Measurements from ENCODE around the gene C1QTNF3.

C1QTNF3 gene

GRCh38 chr5:34064656-34065055 is 21.6 kb upstream of the C1QTNF3 start:
- Histone ChIP-seq H3K27me3 (ENCODE audit: insufficient read depth, low read length) (no peaks in the 10 kb centered on the region), H3K36me3 (ENCODE audit: insufficient read depth, low read length) (no peaks in the 10 kb centered on the region), H3K27ac (ENCODE audit: low read depth, low read length) (no peak overlapping the region), H3K79me2 (ENCODE audit: control insufficient read depth, insufficient read depth, low read length, unreplicated experiment) (no peaks in the 10 kb centered on the region), H3K4me3 (ENCODE audit: low read depth, low read length) (no peak overlapping the region), H2AFZ (ENCODE audit: low read length, unreplicated experiment) (no peak overlapping the region), H3K4me1 (ENCODE audit: control insufficient read depth, insufficient read depth, low read length, unreplicated experiment) (no peaks in the 10 kb centered on the region)

- Histone ChIP-seq H3K36me3 (ENCODE audit: insufficient read depth, low read length) (no peaks in the 10 kb centered on the region), H3K4me1 (ENCODE audit: control insufficient read depth, insufficient read depth, low read length, unreplicated experiment) (no peaks in the 10 kb centered on the region), H3K27ac (ENCODE audit: low read depth, low read length) (no peak overlapping the region), H2AFZ (ENCODE audit: low read length, unreplicated experiment) (no peak overlapping the region), H3K4me3 (ENCODE audit: low read depth, low read length) (no peak overlapping the region), H3K79me2 (ENCODE audit: control insufficient read depth, insufficient read depth, low read length, unreplicated experiment) (no peaks in the 10 kb centered on the region), H3K27me3 (ENCODE audit: insufficient read depth, low read length) (no peaks in the 10 kb centered on the region)
Observed at GRCh38 chr5:34062419-34062818, 19.4 kb upstream of the C1QTNF3 start.

- no peak overlapping the region for H3K4me3 ChIP-seq (ENCODE audit: low read depth, low read length)
- no peak overlapping the region for H3K27ac ChIP-seq (ENCODE audit: low read depth, low read length)
- H3K27me3 ChIP-seq (ENCODE audit: insufficient read depth, low read length) = no peaks in the 10 kb centered on the region
- no peaks in the 10 kb centered on the region for H3K79me2 ChIP-seq (ENCODE audit: control insufficient read depth, insufficient read depth, low read length, unreplicated experiment)
- no peaks in the 10 kb centered on the region for H3K36me3 ChIP-seq (ENCODE audit: insufficient read depth, low read length)
- no peaks in the 10 kb centered on the region for H3K4me1 ChIP-seq (ENCODE audit: control insufficient read depth, insufficient read depth, low read length, unreplicated experiment)
- no peak overlapping the region for H2AFZ ChIP-seq (ENCODE audit: low read length, unreplicated experiment)
Observed at GRCh38 chr5:34061993-34062392, 19.0 kb upstream of the C1QTNF3 start.

GRCh38 chr5:34059977-34060376 is 17.0 kb upstream of the C1QTNF3 start:
- Histone ChIP-seq H3K36me3 (ENCODE audit: insufficient read depth, low read length) (no peaks in the 10 kb centered on the region), H3K27me3 (ENCODE audit: insufficient read depth, low read length) (no peaks in the 10 kb centered on the region)

GRCh38 chr5:34058532-34058931 is 15.5 kb upstream of the C1QTNF3 start:
- peaks cover under 1% of the 10 kb centered on the region for H3K4me1 ChIP-seq (ENCODE audit: control insufficient read depth, insufficient read depth, low read length, unreplicated experiment)
- no peaks in the 10 kb centered on the region for H3K36me3 ChIP-seq (ENCODE audit: insufficient read depth, low read length)
- no peaks in the 10 kb centered on the region for H3K79me2 ChIP-seq (ENCODE audit: control insufficient read depth, insufficient read depth, low read length, unreplicated experiment)
- no peak overlapping the region for H3K27ac ChIP-seq (ENCODE audit: low read depth, low read length)
- H3K27me3 ChIP-seq (ENCODE audit: insufficient read depth, low read length) = no peaks in the 10 kb centered on the region
- H2AFZ ChIP-seq (ENCODE audit: low read length, unreplicated experiment) = no peak overlapping the region
- no peak overlapping the region for H3K4me3 ChIP-seq (ENCODE audit: low read depth, low read length)

More at GRCh38 chr5:34059977-34060376, 17.0 kb upstream of the C1QTNF3 start:
- Histone ChIP-seq H3K4me3 (ENCODE audit: low read depth, low read length) (no peak overlapping the region), H3K4me1 (ENCODE audit: control insufficient read depth, insufficient read depth, low read length, unreplicated experiment) (no peaks in the 10 kb centered on the region), H3K27ac (ENCODE audit: low read depth, low read length) (no peak overlapping the region), H3K79me2 (ENCODE audit: control insufficient read depth, insufficient read depth, low read length, unreplicated experiment) (no peaks in the 10 kb centered on the region), H2AFZ (ENCODE audit: low read length, unreplicated experiment) (no peak overlapping the region)

GRCh38 chr5:34057569-34057968 is 14.6 kb upstream of the C1QTNF3 start:
- H3K79me2 ChIP-seq (ENCODE audit: control insufficient read depth, insufficient read depth, low read length, unreplicated experiment) = no peaks in the 10 kb centered on the region
- peaks cover 4% of the 10 kb centered on the region for H3K4me1 ChIP-seq (ENCODE audit: control insufficient read depth, insufficient read depth, low read length, unreplicated experiment)
- no peak overlapping the region for H3K27ac ChIP-seq (ENCODE audit: low read depth, low read length)
- H3K36me3 ChIP-seq (ENCODE audit: insufficient read depth, low read length) = no peaks in the 10 kb centered on the region
- H2AFZ ChIP-seq (ENCODE audit: low read length, unreplicated experiment) = no peak overlapping the region
- H3K27me3 ChIP-seq (ENCODE audit: insufficient read depth, low read length) = no peaks in the 10 kb centered on the region
- no peak overlapping the region for H3K4me3 ChIP-seq (ENCODE audit: low read depth, low read length)

GRCh38 chr5:34057118-34057517 is 14.1 kb upstream of the C1QTNF3 start:
- Histone ChIP-seq H3K4me3 (ENCODE audit: low read depth, low read length) (no peak overlapping the region), H3K4me1 (ENCODE audit: control insufficient read depth, insufficient read depth, low read length, unreplicated experiment) (peaks cover 4% of the 10 kb centered on the region)

GRCh38 chr5:34055667-34056066 is 12.7 kb upstream of the C1QTNF3 start:
- no peak overlapping the region for H2AFZ ChIP-seq (ENCODE audit: low read length, unreplicated experiment)
- H3K27ac ChIP-seq (ENCODE audit: low read depth, low read length) = no peak overlapping the region
- H3K27me3 ChIP-seq (ENCODE audit: insufficient read depth, low read length) = no peaks in the 10 kb centered on the region
- peaks cover 4% of the 10 kb centered on the region for H3K4me1 ChIP-seq (ENCODE audit: control insufficient read depth, insufficient read depth, low read length, unreplicated experiment)
- H3K36me3 ChIP-seq (ENCODE audit: insufficient read depth, low read length) = no peaks in the 10 kb centered on the region
- no peaks in the 10 kb centered on the region for H3K79me2 ChIP-seq (ENCODE audit: control insufficient read depth, insufficient read depth, low read length, unreplicated experiment)
- no peak overlapping the region for H3K4me3 ChIP-seq (ENCODE audit: low read depth, low read length)

More at GRCh38 chr5:34057118-34057517, 14.1 kb upstream of the C1QTNF3 start:
- Histone ChIP-seq H3K27me3 (ENCODE audit: insufficient read depth, low read length) (no peaks in the 10 kb centered on the region), H3K36me3 (ENCODE audit: insufficient read depth, low read length) (no peaks in the 10 kb centered on the region), H3K79me2 (ENCODE audit: control insufficient read depth, insufficient read depth, low read length, unreplicated experiment) (no peaks in the 10 kb centered on the region), H3K27ac (ENCODE audit: low read depth, low read length) (no peak overlapping the region), H2AFZ (ENCODE audit: low read length, unreplicated experiment) (no peak overlapping the region)

GRCh38 chr5:34054400-34054729 is 11.4 kb upstream of the C1QTNF3 start:
- Histone ChIP-seq H3K27ac (ENCODE audit: low read depth, low read length) (no peak overlapping the region), H3K79me2 (ENCODE audit: control insufficient read depth, insufficient read depth, low read length, unreplicated experiment) (no peaks in the 10 kb centered on the region), H3K27me3 (ENCODE audit: insufficient read depth, low read length) (no peaks in the 10 kb centered on the region), H3K4me1 (ENCODE audit: control insufficient read depth, insufficient read depth, low read length, unreplicated experiment) (peaks cover 4% of the 10 kb centered on the region), H3K36me3 (ENCODE audit: insufficient read depth, low read length) (no peaks in the 10 kb centered on the region), H3K4me3 (ENCODE audit: low read depth, low read length) (no peak overlapping the region), H2AFZ (ENCODE audit: low read length, unreplicated experiment) (no peak overlapping the region)

- Histone ChIP-seq H3K4me1 (ENCODE audit: control insufficient read depth, insufficient read depth, low read length, unreplicated experiment) (peaks cover 4% of the 10 kb centered on the region), H3K36me3 (ENCODE audit: insufficient read depth, low read length) (no peaks in the 10 kb centered on the region), H3K27ac (ENCODE audit: low read depth, low read length) (no peak overlapping the region), H3K79me2 (ENCODE audit: control insufficient read depth, insufficient read depth, low read length, unreplicated experiment) (no peaks in the 10 kb centered on the region), H3K27me3 (ENCODE audit: insufficient read depth, low read length) (no peaks in the 10 kb centered on the region), H3K4me3 (ENCODE audit: low read depth, low read length) (no peak overlapping the region), H2AFZ (ENCODE audit: low read length, unreplicated experiment) (no peak overlapping the region)
Observed at GRCh38 chr5:34053571-34054399, 10.8 kb upstream of the C1QTNF3 start.

- no peaks in the 10 kb centered on the region for H3K27me3 ChIP-seq (ENCODE audit: insufficient read depth, low read length)
- no peaks in the 10 kb centered on the region for H3K79me2 ChIP-seq (ENCODE audit: control insufficient read depth, insufficient read depth, low read length, unreplicated experiment)
- peaks cover 4% of the 10 kb centered on the region for H3K4me1 ChIP-seq (ENCODE audit: control insufficient read depth, insufficient read depth, low read length, unreplicated experiment)
- H2AFZ ChIP-seq (ENCODE audit: low read length, unreplicated experiment) = no peak overlapping the region
- H3K27ac ChIP-seq (ENCODE audit: low read depth, low read length) = no peak overlapping the region
- H3K4me3 ChIP-seq (ENCODE audit: low read depth, low read length) = no peak overlapping the region
- no peaks in the 10 kb centered on the region for H3K36me3 ChIP-seq (ENCODE audit: insufficient read depth, low read length)
Observed at GRCh38 chr5:34053133-34053532, 10.1 kb upstream of the C1QTNF3 start.
